H9 (cell line): Measurements from ENCODE around the gene SLC39A2. TPM values are rescaled to one million over a fixed set of nuclear protein-coding genes. Genes with fewer than 3 reads are reported as not detected.

ENCODE experiments used
- DNase-seq: peaks from one replicate; pipeline ENCODE4 v3.0.0-alpha.2; 2017
- H2AFZ ChIP-seq: one replicate; pipeline ENCODE4 v1.6.1; 2013; ENCODE audit warnings: mild to moderate bottlenecking, low read length, control low read depth, moderate library complexity
- H2AK5ac ChIP-seq: 2 replicates; pipeline ENCODE4 v1.6.1; 2013; ENCODE audit warnings: low read length, control low read depth, mixed read lengths; ENCODE audit not compliant: insufficient read length
- H2BK120ac ChIP-seq: one replicate; pipeline ENCODE4 v1.6.1; 2013; ENCODE audit warnings: low read depth, mild to moderate bottlenecking, low read length, control low read depth, inconsistent platforms; ENCODE audit not compliant: poor library complexity, severe bottlenecking
- H2BK12ac ChIP-seq: 2 replicates; pipeline ENCODE4 v1.6.1; 2013; ENCODE audit warnings: low read length, control low read depth, mixed read lengths, low read depth; ENCODE audit not compliant: insufficient read length
- H2BK15ac ChIP-seq: 2 replicates; pipeline ENCODE4 v1.6.1; 2013; ENCODE audit warnings: low read depth, low read length, control low read depth
- H2BK20ac ChIP-seq: one replicate; pipeline ENCODE4 v1.6.1; 2013; ENCODE audit warnings: low read depth, mild to moderate bottlenecking, low read length, control low read depth, inconsistent platforms; ENCODE audit not compliant: poor library complexity, severe bottlenecking
- H2BK5ac ChIP-seq: 2 replicates; pipeline ENCODE4 v1.6.1; 2013; ENCODE audit warnings: low read length, control low read depth, mixed read lengths; ENCODE audit not compliant: insufficient read length
- H3K14ac ChIP-seq: 2 replicates; pipeline ENCODE4 v1.6.1; 2013; ENCODE audit warnings: low read length, control low read depth; ENCODE audit not compliant: insufficient read depth
- H3K18ac ChIP-seq: 2 replicates; pipeline ENCODE4 v1.6.1; 2013; ENCODE audit warnings: low read depth, mild to moderate bottlenecking, mixed read lengths, low read length, control low read depth; ENCODE audit not compliant: insufficient read length
- H3K23ac ChIP-seq: 2 replicates; pipeline ENCODE4 v1.6.1; 2013; ENCODE audit warnings: low read length, control low read depth, mixed read lengths, low read depth; ENCODE audit not compliant: insufficient read length
- H3K23me2 ChIP-seq: 2 replicates; pipeline ENCODE4 v1.6.1; 2013; ENCODE audit warnings: low read depth, mild to moderate bottlenecking, mixed read lengths, low read length, control low read depth; ENCODE audit not compliant: insufficient read length, poor library complexity, severe bottlenecking
- H3K27ac ChIP-seq: 2 replicates; pipeline ENCODE4 v1.5.1; 2013; ENCODE audit warnings: low read length, control low read depth, mixed read lengths, low read depth; ENCODE audit not compliant: insufficient read length
- H3K27me3 ChIP-seq: 2 replicates; pipeline ENCODE4 v1.6.1; 2013; ENCODE audit warnings: low read length, control low read depth, inconsistent platforms; ENCODE audit not compliant: insufficient read depth
- H3K4ac ChIP-seq: 2 replicates; pipeline ENCODE4 v1.6.1; 2013; ENCODE audit warnings: low read depth, mild to moderate bottlenecking, control low read depth, inconsistent platforms, low read length, moderate library complexity
- H3K4me1 ChIP-seq: 2 replicates; pipeline ENCODE4 v1.6.1; 2013; ENCODE audit warnings: low read length, control low read depth, inconsistent platforms; ENCODE audit not compliant: insufficient read depth
- H3K4me2 ChIP-seq: 2 replicates; pipeline ENCODE4 v1.6.1; 2013; ENCODE audit warnings: low read length, control low read depth, mixed read lengths; ENCODE audit not compliant: insufficient read length, insufficient read depth
- H3K56ac ChIP-seq: 2 replicates; pipeline ENCODE4 v1.6.1; 2013; ENCODE audit warnings: low read depth, mild to moderate bottlenecking, mixed read lengths, low read length, control low read depth; ENCODE audit not compliant: insufficient read length
- H3K79me1 ChIP-seq: 2 replicates; pipeline ENCODE4 v1.6.1; 2013; ENCODE audit warnings: low read depth, mild to moderate bottlenecking, moderate library complexity, low read length, control low read depth, inconsistent platforms; ENCODE audit not compliant: insufficient read depth, poor library complexity, severe bottlenecking
- H3K79me2 ChIP-seq: 2 replicates; pipeline ENCODE4 v1.6.1; 2013; ENCODE audit warnings: low read length, control low read depth, inconsistent platforms; ENCODE audit not compliant: insufficient read depth
- H3K9ac ChIP-seq: 2 replicates; pipeline ENCODE4 v1.6.1; 2013; ENCODE audit warnings: low read length, control low read depth, mixed read lengths; ENCODE audit not compliant: insufficient read length; ENCODE audit errors: extremely low read depth
- H3K9me3 ChIP-seq: one replicate; pipeline ENCODE4 v1.6.1; 2013; ENCODE audit warnings: low read depth, low read length, inconsistent platforms; ENCODE audit not compliant: control insufficient read depth
- H3T11ph ChIP-seq: one replicate; pipeline ENCODE4 v1.6.1; 2013; ENCODE audit warnings: mild to moderate bottlenecking, low read length, control low read depth, inconsistent platforms
- H4K20me1 ChIP-seq: one replicate; pipeline ENCODE4 v1.6.1; 2013; ENCODE audit not compliant: control insufficient read depth, insufficient read length, insufficient read depth
- H4K5ac ChIP-seq: 2 replicates; pipeline ENCODE4 v1.6.1; 2013; ENCODE audit warnings: low read depth, mild to moderate bottlenecking, mixed read lengths, low read length, control low read depth; ENCODE audit not compliant: insufficient read length
- H4K8ac ChIP-seq: replicated peaks from 2 replicates; pipeline ENCODE4 v1.6.1; 2013; ENCODE audit warnings: low read length, control low read depth, mixed read lengths, low read depth; ENCODE audit not compliant: insufficient read length
- H4K91ac ChIP-seq: 2 replicates; pipeline ENCODE4 v1.6.1; 2013; ENCODE audit warnings: low read depth, mild to moderate bottlenecking, moderate library complexity, mixed read lengths, low read length, control low read depth; ENCODE audit not compliant: insufficient read length
- H3K27ac Mint-ChIP-seq, 3 experiments: 2 replicates in 2 of 3; 3 replicates in 1 of 3; pipeline ENCODE4 v1.8.0; 2020 to 2021; ENCODE audit warnings: mixed read lengths in 3 of 3, mild to moderate bottlenecking in 1 of 3, moderate library complexity in 1 of 3
- H3K27me3 Mint-ChIP-seq: 2 replicates; pipeline ENCODE4 v1.8.0; 2021; ENCODE audit warnings: low read depth, mild to moderate bottlenecking, moderate library complexity, mixed read lengths
- H3K36me3 Mint-ChIP-seq, 3 experiments: 2 replicates in 2 of 3; 3 replicates in 1 of 3; pipeline ENCODE4 v1.8.0; 2020 to 2021; ENCODE audit warnings: low read depth in 3 of 3, mixed read lengths in 3 of 3; ENCODE audit not compliant: insufficient read depth in 1 of 3
- H3K4me1 Mint-ChIP-seq, 2 experiments: 2 replicates each; pipeline ENCODE4 v1.8.0; 2020; ENCODE audit warnings: mixed read lengths in 2 of 2
- H3K4me3 Mint-ChIP-seq, 2 experiments: 2 replicates in 1 of 2; 3 replicates in 1 of 2; pipeline ENCODE4 v1.8.0; 2020 to 2021; ENCODE audit warnings: mild to moderate bottlenecking in 2 of 2, mixed read lengths in 2 of 2, moderate library complexity in 1 of 2
- H3K9me3 Mint-ChIP-seq, 2 experiments: 2 replicates in 1 of 2; 3 replicates in 1 of 2; pipeline ENCODE4 v1.8.0; 2020; ENCODE audit warnings: mild to moderate bottlenecking in 2 of 2, mixed read lengths in 2 of 2, moderate library complexity in 1 of 2
- CTCF ChIP-seq: fragments of 200-600 bp; sonication (generic); conservative IDR thresholded peaks from 3 replicates; pipeline ENCODE4 v1.8.0; 2021; ENCODE audit warnings: antibody characterized with exemption, mild to moderate bottlenecking
- WGBS: extraction: QIAGEN DNeasy Blood & Tissue Kit; methylation state at CpG from one replicate; pipeline ENCODE4 v1.1.7; 2013; ENCODE audit warnings: missing lambda C conversion rate, low lambda C conversion rate, mixed read lengths; ENCODE audit not compliant: insufficient read length; ENCODE audit errors: extremely low coverage; 5-methylcytosine and 5-hydroxymethylcytosine counted together
- total RNA-seq: library from RNA; stranded (reverse); gene quantifications from 2 replicates; pipeline ENCODE4 v1.2.1, GENCODE V29; 2021

The SLC39A2 gene
- total RNA-seq, 1 experiment from 2014 or later: not detected

GRCh38 chr14:21042918-21043317 is 43.8 kb downstream of the SLC39A2 start:
- Histone ChIP-seq H3K79me1 (no peaks in the 10 kb centered on the region), H3K9me3 (no peaks in the 10 kb centered on the region), H2BK12ac (no peak overlapping the region), H4K20me1 (no peaks in the 10 kb centered on the region), H3K27ac (no peak overlapping the region), H2BK120ac (no peak overlapping the region), H3K23me2 (no peaks in the 10 kb centered on the region), H3K79me2 (no peaks in the 10 kb centered on the region), H3T11ph (no peak overlapping the region), H3K9ac (no peak overlapping the region), H3K56ac (no peak overlapping the region), H2BK5ac (no peak overlapping the region), H3K18ac (no peak overlapping the region), H3K4ac (no peak overlapping the region), H3K23ac (no peak overlapping the region), H3K27me3 (no peaks in the 10 kb centered on the region), H2AFZ (no peak overlapping the region), H2AK5ac (no peak overlapping the region), H3K4me2 (no peak overlapping the region), H3K4me1 (peaks cover 5% of the 10 kb centered on the region), H4K5ac (no peak overlapping the region), H4K8ac (no peak overlapping the region), H4K91ac (no peak overlapping the region), H2BK15ac (no peak overlapping the region), H2BK20ac (no peak overlapping the region), H3K14ac (no peak overlapping the region)
- Mint-ChIP-seq H3K36me3 (no peaks in the 10 kb centered on the region), H3K4me1 (peaks cover 24 to 26% of the 10 kb centered on the region in 2 experiments), H3K27me3 (peaks cover 28% of the 10 kb centered on the region), H3K27ac (no peak overlapping the region), H3K4me3 (no peak overlapping the region), H3K9me3 (no peaks in the 10 kb centered on the region)
- DNase-seq: no peak
- TF ChIP-seq CTCF: no peak
- WGBS: no CpG with 5 or more reads among the region's 8 CpGs
